ENCODE data around the gene CTNNBIP1.
A peak's percentile ranks its signal among the peaks of the same experiment; 100 is the strongest.

The CTNNBIP1 gene

DNA sequence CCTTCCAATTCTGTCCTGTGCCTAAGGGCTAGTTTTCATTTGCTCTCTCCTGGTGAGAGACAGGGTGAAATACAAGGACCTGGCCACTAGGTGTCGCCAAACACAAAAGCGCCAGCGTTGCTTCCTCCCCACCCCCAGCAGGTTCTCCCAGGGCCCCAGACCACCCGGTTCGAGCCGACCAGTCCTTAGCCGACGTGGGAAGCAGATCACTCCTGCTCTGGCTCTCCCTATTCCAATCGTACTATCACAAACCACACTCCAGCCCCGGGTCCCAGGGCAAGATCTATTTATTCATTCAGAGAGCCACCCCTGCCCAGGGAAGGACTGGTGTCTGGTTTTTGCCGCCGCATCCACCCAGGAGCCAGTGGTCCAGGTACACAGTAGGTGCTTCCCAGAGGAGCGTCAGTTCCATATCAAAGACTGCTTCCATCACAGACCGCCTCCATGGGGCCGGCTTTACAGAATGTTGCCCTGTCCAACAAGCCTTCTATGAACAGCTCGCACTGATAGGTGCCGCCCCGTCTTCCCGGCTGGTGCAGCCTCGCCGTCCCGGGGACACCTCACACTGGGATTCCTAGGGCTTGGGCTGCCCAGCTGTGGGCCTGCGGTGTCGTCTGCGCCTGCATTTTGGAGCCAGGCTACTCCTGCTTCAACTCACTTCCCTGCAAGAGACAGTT is 35.0 kb downstream of the CTNNBIP1 start:
- peak; percentile 22 to 62 for DNase-seq

DNA sequence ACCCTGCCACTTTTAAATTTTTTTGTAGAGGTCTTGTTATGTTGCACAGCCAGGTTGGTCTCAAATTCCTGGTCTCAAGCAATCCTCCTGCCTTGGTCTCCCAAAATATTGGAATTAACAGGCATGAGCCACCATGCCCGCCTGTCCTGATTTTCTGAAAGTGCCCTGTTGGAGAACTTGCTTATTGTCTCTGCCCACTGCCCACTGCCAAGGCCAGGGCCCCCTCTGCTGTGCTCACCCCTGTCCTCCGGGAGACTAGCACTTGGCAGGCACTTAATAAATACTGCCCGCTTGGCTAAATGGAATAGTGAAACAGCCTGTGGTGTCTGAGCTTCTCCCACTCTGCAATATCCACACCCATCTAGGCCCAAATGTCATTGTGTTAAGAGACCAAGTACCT is 35.7 kb downstream of the CTNNBIP1 start:
- DNase-seq, result no peak

DNA sequence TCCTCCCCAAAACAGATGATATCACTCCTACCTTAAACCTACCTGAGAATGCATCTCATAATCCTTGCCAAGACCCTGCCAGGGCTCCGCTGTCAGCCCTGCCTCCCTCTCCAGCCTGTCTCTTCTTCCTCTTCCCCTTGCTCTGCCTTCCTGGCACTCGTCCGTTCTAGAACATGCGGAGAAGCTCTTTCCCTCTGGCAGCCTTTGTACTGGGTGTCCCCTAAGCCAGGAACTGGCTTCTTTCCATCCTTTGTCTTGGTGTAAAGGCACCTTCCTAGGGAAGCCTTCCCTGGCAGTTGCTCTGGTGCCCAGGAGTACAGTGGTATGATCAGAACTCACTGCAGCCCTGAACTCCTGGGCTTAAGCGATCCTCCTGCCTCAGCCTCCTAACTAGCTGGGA is 36.1 kb downstream of the CTNNBIP1 start:
- no peak for DNase-seq

DNA sequence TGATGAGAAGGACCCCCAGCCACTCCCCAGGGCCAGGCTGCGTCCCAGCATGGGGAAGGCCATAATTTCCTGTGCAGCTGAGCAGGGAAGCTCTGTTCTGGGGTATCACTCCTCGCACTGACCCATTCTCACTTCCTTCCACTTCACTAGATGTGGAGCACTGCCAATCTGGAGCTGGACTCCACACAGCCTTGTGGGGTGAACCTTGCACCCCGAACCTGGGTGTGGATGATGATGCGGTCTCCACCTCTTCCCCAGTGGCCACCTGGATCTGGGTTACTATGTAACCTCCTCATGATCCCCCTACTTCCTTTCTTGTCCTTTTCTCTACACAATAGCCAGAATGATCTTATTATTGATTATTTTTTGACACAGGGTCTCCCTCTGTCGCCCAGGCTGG is 36.7 kb downstream of the CTNNBIP1 start:
- DNase-seq, result no peak

DNA sequence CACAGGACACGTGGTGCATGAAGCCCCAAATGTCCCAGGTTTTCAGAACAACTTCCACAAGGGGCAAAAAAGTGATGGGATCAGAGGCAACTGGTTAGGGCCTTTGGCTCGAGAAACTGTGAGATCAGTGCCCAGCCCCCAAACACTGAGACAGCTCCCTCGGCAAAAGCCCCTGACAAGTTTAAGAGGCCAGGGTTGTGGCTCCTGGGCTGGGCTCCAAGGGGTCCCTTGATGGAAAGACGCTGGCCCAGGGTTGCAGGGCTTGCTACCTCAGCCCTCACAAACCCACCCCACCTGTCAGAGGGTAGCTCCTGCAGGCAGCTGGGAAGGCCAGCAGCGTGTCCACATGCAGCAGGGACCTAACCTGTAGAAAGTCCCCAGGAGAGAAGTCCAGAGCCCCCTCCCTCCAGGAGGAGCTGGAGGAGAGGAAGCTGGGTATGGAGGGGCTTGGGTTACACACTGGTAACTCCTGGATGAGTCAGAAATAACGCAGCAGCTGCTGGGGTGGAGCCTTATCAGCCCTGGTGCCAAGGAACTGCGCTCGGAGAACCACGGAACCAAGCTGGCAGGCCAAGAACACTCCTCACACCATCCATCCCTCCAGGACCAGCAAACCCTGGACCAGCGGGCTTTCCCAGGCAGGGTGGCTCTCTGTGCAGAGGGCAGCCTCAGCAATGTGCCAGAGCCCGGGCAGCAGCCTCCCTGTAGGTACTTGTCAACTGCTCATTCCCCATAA is 37.5 kb downstream of the CTNNBIP1 start:
- DNase-seq, result no peak

DNA sequence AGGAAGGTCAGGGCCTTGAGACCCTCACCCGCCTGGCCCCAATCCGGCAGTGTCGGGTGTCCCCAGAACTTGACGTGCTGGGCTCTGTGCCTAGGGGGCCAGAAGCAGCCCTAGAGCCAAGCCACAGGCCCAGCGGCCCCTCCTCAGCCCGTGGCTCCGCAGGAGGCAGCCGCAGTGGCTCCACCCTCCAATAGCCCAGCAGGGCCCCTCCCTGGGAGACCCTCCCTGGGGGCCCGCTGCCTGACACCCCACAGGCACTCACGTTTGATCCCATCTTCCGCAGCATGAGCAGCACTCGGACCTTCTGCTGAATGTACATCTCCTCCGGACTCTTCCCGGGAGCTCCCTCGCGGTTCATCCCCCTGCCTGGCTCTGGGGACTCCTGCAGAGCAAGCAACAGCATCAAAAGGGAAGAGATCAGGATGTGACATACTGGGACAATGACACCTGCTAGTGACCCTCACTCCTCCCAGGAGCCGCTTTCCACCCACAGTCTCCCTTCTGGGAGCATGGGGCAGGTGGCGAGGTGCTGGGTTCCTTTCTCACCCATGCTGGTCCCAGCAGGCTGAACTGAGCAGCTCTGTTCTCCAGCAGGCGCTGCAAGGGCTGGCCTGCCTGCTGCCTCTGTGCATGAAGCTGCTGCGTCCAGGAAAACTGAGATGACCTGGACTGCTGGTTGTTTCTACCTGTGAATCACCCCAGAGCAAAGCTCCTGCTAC is 38.2 kb downstream of the CTNNBIP1 start:
- no peak for DNase-seq

DNA sequence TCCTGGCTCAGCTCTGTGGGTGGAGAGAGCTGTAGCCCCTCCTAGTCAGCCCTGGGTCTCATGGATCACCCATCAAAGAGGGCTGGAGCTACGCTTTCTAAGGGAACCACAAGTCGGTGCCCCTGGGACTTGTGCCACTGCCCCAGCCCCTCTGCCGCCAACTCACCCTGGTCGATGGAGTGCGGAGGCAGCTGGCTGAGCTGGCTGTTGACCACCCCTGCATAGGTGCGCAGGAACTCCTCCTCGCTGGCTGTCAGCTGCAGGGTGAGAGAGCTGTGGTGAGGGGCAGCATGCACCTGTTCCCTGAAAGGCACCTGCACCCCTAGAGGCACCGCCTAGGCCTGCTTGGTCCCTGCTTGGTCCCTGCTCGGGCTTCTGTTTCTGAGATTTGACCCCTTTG is 39.0 kb downstream of the CTNNBIP1 start:
- DNase-seq, result no peak

DNA sequence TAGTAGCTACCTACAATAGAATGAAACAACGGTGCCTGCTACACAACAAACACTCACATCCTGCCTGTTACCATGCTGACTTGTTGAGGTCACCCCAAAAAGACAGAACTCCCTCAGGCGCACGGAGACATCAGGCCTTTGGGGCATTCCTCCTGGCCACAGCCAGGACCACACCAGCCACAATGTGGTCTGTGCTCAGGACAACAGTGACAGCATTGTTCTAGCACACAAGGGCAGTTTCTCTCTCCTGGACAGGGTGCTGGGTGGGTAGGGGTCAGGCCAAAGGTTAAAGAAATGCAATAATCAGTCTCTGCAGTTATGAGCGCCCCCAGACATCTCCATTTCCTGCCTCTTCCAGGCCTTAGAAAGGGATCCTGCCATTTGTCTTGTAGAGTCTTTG is 39.5 kb downstream of the CTNNBIP1 start:
- no peak for DNase-seq

DNA sequence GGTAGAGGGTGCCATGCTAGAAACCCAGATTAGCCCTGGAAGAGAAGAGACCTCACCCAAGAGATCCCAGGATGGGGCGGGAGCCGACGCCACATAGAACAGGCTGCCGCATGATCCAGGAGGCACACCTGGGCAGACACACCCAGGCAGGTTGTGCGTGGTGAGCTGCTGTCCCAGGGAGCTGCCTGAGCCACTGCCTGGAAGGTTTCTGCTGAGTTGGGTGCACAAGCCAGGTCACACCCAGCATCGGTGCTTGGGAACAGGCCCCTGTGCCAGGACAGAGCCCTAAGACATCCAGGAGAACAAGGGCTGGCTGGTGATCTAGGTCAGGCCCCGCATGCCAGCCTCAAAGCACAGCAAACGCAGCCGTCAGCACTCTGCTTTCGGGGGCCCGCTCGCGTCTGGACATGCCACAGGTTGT is 40.2 kb downstream of the CTNNBIP1 start:
- no peak for DNase-seq

DNA sequence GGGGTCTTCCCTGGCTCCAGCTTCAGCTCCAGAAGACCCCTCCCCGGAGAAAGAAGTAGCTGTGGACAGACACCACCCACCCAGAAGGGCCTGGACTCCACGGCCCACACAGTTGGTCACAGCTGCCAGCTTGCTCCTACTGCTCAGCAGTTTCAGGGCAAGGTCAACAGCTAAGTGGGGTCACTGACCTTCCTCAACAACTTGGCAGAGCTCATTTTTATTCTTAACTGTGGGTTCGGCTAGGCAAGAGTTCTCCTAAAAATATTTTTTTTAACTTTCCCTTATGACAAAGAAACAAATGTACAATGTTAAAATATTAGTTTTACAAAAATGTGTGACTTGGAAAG is 41.9 kb downstream of the CTNNBIP1 start:
- no peak for DNase-seq

DNA sequence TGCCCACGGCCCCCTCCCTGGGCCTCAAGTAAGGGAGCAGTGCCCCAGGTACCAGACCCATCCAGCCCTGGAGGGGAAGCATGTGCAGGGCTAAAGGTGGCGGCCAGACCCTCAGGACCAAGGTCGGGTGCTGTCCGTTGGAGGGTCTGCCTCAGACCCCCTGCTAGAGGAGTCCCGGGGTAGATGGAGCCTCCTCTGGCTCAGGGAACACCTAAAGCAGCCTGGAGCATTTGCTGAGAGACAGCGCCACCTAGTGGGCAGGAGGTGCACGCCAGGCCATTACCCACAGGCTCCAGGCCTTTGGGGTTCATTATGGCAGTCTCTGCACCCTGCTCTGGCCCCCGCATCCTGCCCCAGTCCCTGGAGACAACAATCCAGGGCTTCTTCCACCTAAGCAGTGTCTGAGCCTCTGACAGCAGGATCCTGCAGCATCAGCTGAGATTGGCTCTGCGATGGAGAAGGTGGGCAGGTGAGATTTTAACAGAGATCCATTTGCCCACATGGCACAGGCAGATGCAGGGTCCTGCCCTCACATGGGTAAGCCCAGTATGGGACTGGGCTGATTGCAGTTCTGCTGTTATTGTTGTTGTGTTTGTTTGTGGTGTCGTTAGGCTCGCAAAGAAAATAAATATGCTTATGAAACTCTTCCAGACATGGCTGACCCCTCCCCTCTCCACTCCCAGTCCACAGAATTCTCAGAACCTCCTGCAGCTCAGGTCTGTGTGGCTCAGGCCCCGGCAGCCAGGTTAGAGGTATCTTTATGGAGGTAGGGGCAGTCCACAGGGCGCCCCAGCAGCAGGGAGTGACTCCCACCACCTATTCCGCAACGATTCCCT is 42.4 kb downstream of the CTNNBIP1 start:
- peak; percentile 59 to 67 for DNase-seq

DNA sequence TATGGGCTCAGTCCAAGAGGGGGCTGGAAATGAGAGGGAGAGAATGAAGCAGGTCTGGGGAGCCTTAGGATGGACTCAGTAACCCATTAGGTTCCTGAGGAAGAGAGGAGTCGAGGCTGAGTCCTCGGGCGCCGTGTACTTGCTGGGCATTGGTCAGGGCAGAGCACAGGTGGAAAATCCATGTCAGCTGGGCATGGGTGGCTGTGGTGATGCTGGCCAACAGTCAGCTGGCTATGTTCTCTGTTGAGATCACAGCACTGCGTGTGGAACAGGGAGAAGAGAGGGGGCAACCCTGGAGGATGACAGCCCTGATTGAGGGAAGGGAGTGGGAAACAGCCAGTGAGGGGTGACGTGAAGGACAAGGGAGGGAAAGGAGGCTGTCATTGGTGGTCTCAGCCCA is 43.2 kb downstream of the CTNNBIP1 start:
- no peak for DNase-seq

DNA sequence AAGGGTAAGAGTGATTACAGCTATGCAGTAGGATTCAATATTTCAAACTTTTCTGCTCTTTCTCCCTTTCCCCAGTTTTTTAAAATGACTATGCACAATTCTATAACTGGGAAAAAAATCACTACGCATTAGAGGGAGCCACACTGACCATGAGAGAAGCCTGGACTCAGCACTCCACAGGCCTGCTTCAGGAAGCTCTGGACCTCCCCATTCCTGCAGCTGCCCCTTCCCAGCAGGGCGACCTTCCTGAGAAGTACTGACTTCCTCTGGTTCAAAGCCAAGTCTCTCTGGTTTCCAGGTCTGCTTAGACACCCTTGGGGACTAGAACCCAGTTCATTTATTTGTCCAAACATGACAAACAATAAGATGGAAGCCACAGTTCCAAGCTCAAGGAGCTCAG is 44.3 kb downstream of the CTNNBIP1 start:
- no peak for DNase-seq

DNA sequence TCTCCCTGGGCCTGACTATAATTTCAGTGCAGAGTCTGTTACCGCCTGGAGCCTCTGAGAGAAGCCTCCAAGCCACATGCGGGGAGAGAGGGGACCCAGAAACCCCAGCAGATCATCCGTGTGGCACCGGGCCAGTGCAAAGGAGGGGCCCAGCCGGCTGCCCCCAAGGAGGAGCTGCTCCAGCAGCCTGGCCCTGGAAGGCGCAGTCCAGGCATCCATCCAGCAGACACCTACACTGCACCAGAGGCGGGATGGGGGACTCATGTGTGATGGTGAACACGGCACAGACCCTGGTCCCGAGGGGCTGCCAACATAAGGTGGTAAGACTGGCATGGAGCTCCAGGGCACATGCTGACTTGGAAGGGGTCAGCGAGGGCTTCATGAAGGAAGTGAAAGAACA is 46.7 kb downstream of the CTNNBIP1 start:
- DNase-seq, result no peak

DNA sequence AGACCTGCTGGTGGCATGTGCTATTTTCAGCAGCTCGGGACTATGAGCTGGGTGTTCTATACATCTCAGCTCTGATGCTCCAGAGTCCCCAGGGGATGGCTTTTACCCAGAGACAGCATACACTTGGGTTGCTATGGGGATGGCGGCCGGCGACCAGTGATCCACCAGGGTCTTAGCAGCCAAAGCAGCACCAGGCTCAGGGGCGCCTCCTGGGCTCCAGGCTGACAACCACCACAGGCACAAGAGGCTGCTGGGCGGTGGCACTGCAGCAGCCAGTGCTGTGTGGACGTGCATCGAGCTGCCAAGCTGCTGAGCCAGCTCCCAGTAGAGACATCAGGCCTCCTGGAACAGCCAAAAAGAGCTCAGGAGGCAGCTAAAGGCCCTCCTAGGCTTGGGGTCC is 48.7 kb downstream of the CTNNBIP1 start:
- DNase-seq, result no peak

DNA sequence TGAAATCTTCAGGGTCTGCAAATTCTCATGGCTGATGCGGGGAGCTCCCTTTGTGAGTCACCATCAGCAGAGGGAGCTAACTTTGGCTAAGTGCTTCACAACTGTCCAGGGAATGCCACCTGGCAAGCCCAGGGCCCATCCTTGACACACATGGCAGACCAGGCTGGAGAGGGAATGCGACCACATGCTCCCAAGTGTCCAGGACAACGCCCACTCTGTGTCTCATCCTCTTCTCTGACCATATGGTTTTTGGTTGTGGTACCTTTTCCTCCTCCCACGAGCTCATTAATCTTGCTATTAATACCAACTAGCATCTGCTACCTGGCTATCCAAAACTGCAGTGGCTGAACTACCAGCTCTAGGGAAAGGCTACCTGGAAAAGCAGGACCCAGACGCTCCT is 49.2 kb downstream of the CTNNBIP1 start:
- no peak for DNase-seq

DNA sequence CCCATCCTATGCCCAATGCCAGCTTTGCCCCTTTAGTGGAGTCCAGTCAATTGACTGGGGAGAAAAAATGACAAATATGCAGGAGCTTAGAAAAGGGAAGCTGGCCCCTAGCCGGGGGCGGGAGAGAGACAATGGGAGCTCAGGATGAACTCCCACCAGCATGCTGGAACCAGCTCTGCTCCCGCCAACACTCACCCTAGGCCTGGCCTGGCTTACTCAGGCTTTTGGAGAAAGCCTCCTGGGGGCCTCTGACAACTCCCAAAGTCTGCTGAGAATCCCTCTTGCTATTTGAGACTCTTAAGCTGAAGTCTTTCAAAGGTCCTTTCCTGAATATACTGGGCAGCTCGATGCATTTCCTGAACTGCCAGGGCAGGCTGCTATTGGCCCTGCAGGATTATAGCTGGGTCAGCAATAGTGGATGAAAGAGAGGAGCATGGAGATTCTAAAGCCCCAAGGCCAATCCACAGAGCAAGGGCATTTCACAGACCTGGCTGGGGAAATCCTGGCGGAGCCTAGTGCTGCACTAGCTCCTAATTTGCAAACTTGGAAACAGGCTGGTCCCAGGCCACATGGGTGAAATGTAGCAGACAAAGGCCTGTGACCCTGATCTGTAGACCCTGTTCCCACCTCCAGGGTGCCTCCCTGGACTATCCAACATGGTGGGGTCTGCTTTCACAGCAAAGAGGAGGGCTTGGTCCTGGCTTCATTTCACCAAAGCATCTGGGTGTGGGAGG is 50.6 kb downstream of the CTNNBIP1 start:
- no peak for DNase-seq

DNA sequence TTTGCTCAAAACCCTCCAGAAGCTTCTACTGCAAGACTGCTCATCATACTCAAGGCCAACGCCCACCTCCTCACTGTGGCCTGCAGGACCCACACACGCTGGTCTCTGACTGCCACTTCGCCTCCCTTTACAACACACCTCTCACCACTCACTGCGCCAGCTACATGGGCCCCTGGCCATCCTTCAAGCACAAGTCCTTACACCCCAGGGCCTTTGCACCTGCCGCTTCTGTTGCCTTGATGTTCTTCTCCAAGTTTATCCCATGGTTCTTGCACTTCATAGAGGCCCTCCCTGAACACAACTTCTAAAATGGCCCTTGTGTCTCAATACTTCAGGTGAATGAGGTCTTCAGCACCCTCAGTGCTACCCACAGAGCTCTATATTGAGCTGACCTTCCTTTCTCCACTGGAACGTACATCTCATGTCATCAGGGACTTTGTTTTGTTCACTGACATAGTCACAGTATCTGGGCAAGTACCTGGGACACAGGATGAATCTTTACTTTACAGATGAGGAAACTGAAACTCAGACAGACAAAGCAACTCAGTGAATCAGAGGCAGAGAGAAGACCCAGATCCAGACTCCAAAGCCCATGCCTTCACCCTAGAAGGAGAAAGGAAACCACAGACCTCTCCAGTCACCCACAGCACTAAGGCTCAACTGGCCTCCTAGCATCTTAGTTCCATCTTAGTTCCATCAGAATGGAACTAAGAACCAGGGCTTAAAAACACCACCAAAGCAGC is 51.6 kb downstream of the CTNNBIP1 start:
- no peak for DNase-seq

DNA sequence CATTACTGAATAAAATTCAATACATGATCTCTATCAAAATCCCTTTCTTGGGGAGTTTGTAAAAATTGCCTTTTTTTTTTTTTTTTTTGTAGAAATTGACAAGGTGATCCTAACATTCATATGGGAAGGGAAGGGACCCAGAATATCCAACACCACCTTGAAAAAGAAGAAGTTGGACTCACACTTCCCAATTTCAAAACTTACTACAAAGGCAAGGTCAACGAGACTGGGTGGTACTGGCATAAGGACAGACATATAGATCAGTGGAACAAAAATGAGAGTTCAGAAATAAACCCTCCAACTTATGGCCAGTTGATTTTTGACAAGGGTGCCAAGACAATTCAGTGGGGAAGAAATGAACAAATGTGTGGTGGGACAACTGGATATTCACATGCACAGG is 54.9 kb downstream of the CTNNBIP1 start:
- no peak for DNase-seq

DNA sequence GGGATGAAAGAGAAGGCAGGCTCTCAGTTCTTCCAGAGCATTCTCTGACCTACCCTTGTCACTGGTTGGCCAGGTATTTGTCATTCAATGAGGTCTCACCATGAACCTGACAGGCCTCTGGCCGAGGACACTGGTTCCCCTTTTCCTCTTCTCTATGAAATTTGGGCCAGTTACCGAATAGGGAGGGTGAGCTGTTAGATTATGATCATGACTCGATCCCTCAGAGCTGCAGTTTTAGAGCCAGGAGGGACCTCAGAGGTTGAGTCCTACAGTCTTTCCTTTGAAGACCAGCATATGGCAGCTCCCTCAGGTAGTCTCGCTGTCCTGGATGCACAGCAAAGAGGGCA is 56.8 kb downstream of the CTNNBIP1 start:
- no peak for DNase-seq

DNA sequence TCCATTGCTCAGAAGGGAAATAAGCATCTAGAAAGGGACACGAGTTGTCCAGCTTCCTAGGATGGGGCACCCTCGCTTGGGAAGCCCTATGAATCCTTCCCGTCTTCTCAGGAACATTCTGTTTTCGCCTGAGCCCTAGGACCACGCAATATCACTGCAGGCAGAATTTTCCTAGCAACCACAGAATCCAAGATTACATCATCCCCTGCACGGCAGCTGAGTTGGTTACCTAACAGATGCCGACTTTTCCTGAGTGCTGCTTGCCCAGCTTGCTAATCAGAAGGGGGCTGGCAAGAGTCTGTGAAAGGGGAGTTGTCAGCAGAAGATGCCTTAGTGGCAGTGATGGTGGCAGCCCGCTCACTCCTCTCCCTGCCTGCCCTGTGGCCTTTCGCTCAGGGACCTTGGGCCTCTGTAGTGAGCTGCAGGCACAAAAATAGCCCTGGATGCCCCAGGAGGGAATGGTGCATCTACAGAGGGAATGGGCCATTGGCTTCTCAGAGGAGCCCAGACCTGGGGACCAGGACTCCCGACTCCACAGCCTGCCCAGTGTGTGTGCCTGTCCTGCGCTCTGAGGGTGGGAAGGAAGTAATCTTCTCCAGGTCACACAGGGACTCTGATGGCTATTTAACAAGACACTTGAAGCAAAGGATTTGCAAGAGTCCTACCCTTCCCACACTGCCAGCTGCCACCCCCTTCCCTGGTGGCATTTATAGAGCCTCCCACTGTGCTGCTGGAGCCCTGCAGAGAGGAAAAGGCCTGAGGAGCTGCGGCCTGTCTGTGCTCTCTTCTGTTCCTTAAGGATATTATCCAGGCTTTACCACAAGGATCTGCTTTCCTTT is 57.4 kb downstream of the CTNNBIP1 start:
- no peak for DNase-seq
